GM12878 (cell line): ENCODE data around the gene MSRB2. TPM values are rescaled to one million over a fixed set of nuclear protein-coding genes. Genes with fewer than 3 reads are reported as not detected.

Experiments
- ATAC-seq: fragments of 200-7000 bp; cut with Tn5 transposase; 3 replicates; pipeline ENCODE4 v1.9.1; 2020; ENCODE audit warnings: mild to moderate bottlenecking, moderate library complexity
- BruUV-seq: library from RNA; stranded (reverse); fragments of 400-500 nt; replicated peaks from 2 replicates; lab custom pipeline; 2021; lab: Mats Ljungman, UMichigan
- CTCF ChIA-PET: fragments of 300-600 bp; sonication (Branson Sonifier 250); formaldehyde crosslinking; extraction: SDS; loops from one replicate; lab custom pipeline; 2021; ENCODE audit warnings: inconsistent platforms; lab: Yijun Ruan, JAX
- POLR2A ChIA-PET: fragments of 350-600 bp; formaldehyde crosslinking; extraction: SDS; loops from one replicate; lab custom pipeline; 2021; ENCODE audit warnings: inconsistent platforms; lab: Charles Lee
- RAD21 ChIA-PET: fragments of 300-600 bp; sonication (Branson Sonifier 250); formaldehyde crosslinking; loops from one replicate; lab custom pipeline; 2023; ENCODE audit warnings: antibody characterized with exemption; ENCODE audit not compliant: unreplicated experiment; lab: Charles Lee
- SMC1A ChIA-PET: fragments of 300-600 bp; sonication (Branson Sonifier 250); formaldehyde crosslinking; loops from one replicate; lab custom pipeline; 2023; ENCODE audit not compliant: unreplicated experiment, uncharacterized antibody; lab: Charles Lee
- DNase-seq: peaks from one replicate; pipeline ENCODE4 v3.0.0-alpha.2; 2011; ENCODE audit warnings: low read depth, low spot score
- FAIRE-seq: peaks from 3 replicates; lab custom pipeline; 2011; peaks lifted over from hg19 to GRCh38; lab: Jason Lieb, UNC
- H2AFZ ChIP-seq: 2 replicates; pipeline ENCODE4 v1.6.0; 2011; ENCODE audit warnings: low read depth, low read length, control low read depth; ENCODE audit not compliant: control insufficient read depth
- H3K27ac ChIP-seq: 2 replicates; pipeline ENCODE4 v1.5.1; 2011; ENCODE audit warnings: control low read depth; ENCODE audit not compliant: control insufficient read depth, insufficient read depth
- H3K27me3 ChIP-seq, 2 experiments: replicated peaks in 1 of 2; 2 replicates each; pipeline versions ENCODE4 v1.6.0 to v1.6.1; 2011; ENCODE audit warnings: low read length in 1 of 2; ENCODE audit not compliant: control insufficient read depth in 2 of 2, insufficient read depth in 2 of 2
- H3K36me3 ChIP-seq, 2 experiments: 2 replicates each; pipeline ENCODE4 v1.5.1; 2011; ENCODE audit warnings: low read length in 1 of 2; ENCODE audit not compliant: control insufficient read depth in 2 of 2, insufficient read depth in 2 of 2
- H3K4me1 ChIP-seq: 2 replicates; pipeline ENCODE4 v1.6.1; 2011; ENCODE audit warnings: mild to moderate bottlenecking, low read length, moderate library complexity, mixed read lengths; ENCODE audit not compliant: control insufficient read depth, insufficient read depth
- H3K4me2 ChIP-seq: 2 replicates; pipeline ENCODE4 v1.6.0; 2011; ENCODE audit warnings: control low read depth; ENCODE audit not compliant: control insufficient read depth, insufficient read depth
- H3K4me3 ChIP-seq: fragments of 200-600 bp; sonication (generic); 2 replicates; pipeline ENCODE4 v1.5.1; 2016
- H3K79me2 ChIP-seq: 2 replicates; pipeline ENCODE4 v1.6.0; 2011; ENCODE audit warnings: low read length; ENCODE audit not compliant: control insufficient read depth, insufficient read depth
- H3K9ac ChIP-seq: 2 replicates; pipeline ENCODE4 v1.8.0; 2011; ENCODE audit warnings: low read length, control low read depth, mixed read lengths; ENCODE audit not compliant: control insufficient read depth, insufficient read depth
- H3K9me3 ChIP-seq: replicated peaks from 3 replicates; pipeline ENCODE4 v1.5.1; 2011; ENCODE audit warnings: mild to moderate bottlenecking, low read length; ENCODE audit not compliant: control insufficient read depth, insufficient read depth
- H4K20me1 ChIP-seq: 2 replicates; pipeline ENCODE4 v1.6.0; 2011; ENCODE audit not compliant: control insufficient read depth, insufficient read depth
- E4F1 ChIP-seq: fragments of 450-650 bp; IDR thresholded peaks from 2 replicates; pipeline ENCODE4 v1.6.1; 2018; ENCODE audit warnings: borderline replicate concordance, mild to moderate bottlenecking; ENCODE audit not compliant: partially characterized antibody
- EP300 ChIP-seq, 2 experiments: fragments of 150-350 bp in 1 of 2; IDR thresholded peaks; 2 replicates each; pipeline ENCODE4 v1.6.1; 2011 to 2012; ENCODE audit warnings: low read depth in 2 of 2, low read length in 2 of 2, borderline replicate concordance in 1 of 2, improper control_type of control experiment in 1 of 2, inconsistent platforms in 1 of 2; ENCODE audit not compliant: control insufficient read depth in 1 of 2
- IKZF2 ChIP-seq, 2 experiments: fragments of 450-650 bp; IDR thresholded peaks; 2 replicates each; pipeline ENCODE4 v1.6.1; 2017; ENCODE audit warnings: mild to moderate bottlenecking in 2 of 2, moderate library complexity in 2 of 2
- MTA3 ChIP-seq: IDR thresholded peaks from 2 replicates; pipeline ENCODE4 v1.6.1; 2012; ENCODE audit warnings: low read length, inconsistent platforms, borderline replicate concordance
- NR2C1 ChIP-seq: fragments of 450-650 bp; IDR thresholded peaks from 2 replicates; pipeline ENCODE4 v1.6.1; 2017; ENCODE audit warnings: antibody characterized with exemption, mild to moderate bottlenecking, moderate library complexity
- RELA ChIP-seq: fragments of 450-650 bp; IDR thresholded peaks from 2 replicates; pipeline ENCODE4 v1.8.0; 2014; ENCODE audit warnings: borderline replicate concordance; ENCODE audit not compliant: partially characterized antibody
- SREBF2 ChIP-seq: IDR thresholded peaks from 2 replicates; pipeline ENCODE4 v1.6.1; 2012; ENCODE audit warnings: mild to moderate bottlenecking, low read length
- STAT3 ChIP-seq: IDR thresholded peaks from 2 replicates; pipeline ENCODE4 v1.6.1; 2011; ENCODE audit warnings: low read depth, low read length, improper control_type of control experiment
- ZNF207 ChIP-seq: fragments of 450-650 bp; IDR thresholded peaks from 2 replicates; pipeline ENCODE4 v1.6.1; 2014; ENCODE audit warnings: antibody characterized with exemption, mild to moderate bottlenecking, borderline replicate concordance
- WGBS: methylation state at CpG from one replicate; pipeline ENCODE4 v1.1.6; 2016; ENCODE audit warnings: low lambda C conversion rate; ENCODE audit not compliant: insufficient replicate concordance, insufficient coverage; ENCODE audit errors: missing lambda C conversion rate; 5-methylcytosine and 5-hydroxymethylcytosine counted together
- in situ Hi-C: fragments of 300-500 bp; cut with MboI; formaldehyde crosslinking; loops from 9 replicates; pipeline ENCODE4 v1.14.3; 2018; ENCODE audit warnings: mixed read lengths
- intact Hi-C: fragments of 100-400 bp; cut with micrococcal nuclease; formaldehyde crosslinking; loops from one replicate; pipeline ENCODE4 v1.14.2; 2022; ENCODE audit not compliant: unreplicated experiment
- polyA plus RNA-seq, 11 experiments: library from polyadenylated mRNA; depleted of rRNA in 4 of 11; unstranded in 6 of 11; stranded (reverse) in 5 of 11; fragments of >200 nt; fragmentation: Nextera tagmentation in 4 of 11; fragmentation: Illumina TruSeq in 1 of 11; extraction: Ambion mirVana in 4 of 11; extraction: Trizol in 1 of 11; gene quantifications; 1 replicate in 1 of 11; 2 replicates in 10 of 11; pipeline versions ENCODE4 v1.2.1 to v1.2.3, GENCODE V29; 2011 to 2016; ENCODE audit warnings: inconsistent platforms in 2 of 11, missing spikeins in 2 of 11, low read depth in 1 of 11
- total RNA-seq, 4 experiments: library from RNA; depleted of rRNA in 3 of 4; stranded (reverse); fragments of >200 nt in 3 of 4; fragmentation: Illumina TruSeq in 1 of 4; extraction: Trizol in 1 of 4; gene quantifications; 2 replicates each; pipeline versions ENCODE4 v1.2.1 to v1.2.3, GENCODE V29; 2013 to 2021

MSRB2 gene
- total and polyA plus RNA-seq, 10 of the 15 experiments (the other 5 are each of a cell fraction or from before 2014, with no cell fraction given) = 1.5 to 18.6 (median 6.2) TPM

GRCh38 chr10:23099079-23099478 is 3.7 kb downstream of the MSRB2 start (continued):
- no peak for TF ChIP-seq RELA
- no peak for TF ChIP-seq IKZF2 (IDR thresholded peaks at IDR 0.05)
- TF ChIP-seq NR2C1 = no peak
- TF ChIP-seq ZNF207 = no peak
- TF ChIP-seq SREBF2 = no peak
- no peak for TF ChIP-seq STAT3
- no peak for TF ChIP-seq MTA3

GRCh38 chr10:23099816-23100215 is 4.4 kb downstream of the MSRB2 start:
- ATAC-seq (no peak), DNase-seq (no peak), FAIRE-seq (no peak)
- CTCF ChIA-PET = interaction anchor here (0.6 kb wide), 1 partner anchor 60 kb away, joined by 4 read pairs; no protein-coding TSS in a partner anchor
- RAD21 ChIA-PET = no interaction called here
- POLR2A ChIA-PET = no interaction called here
- H3K4me3 ChIP-seq = no peak overlapping the region
- H2AFZ ChIP-seq = no peak overlapping the region
- intact Hi-C loops = no loop called here
- no peaks in the 10 kb centered on the region; the same call in 2 of the 3 replicates for H3K9me3 ChIP-seq
- peaks cover 4% of the 10 kb centered on the region for H3K79me2 ChIP-seq
- no peaks in the 10 kb centered on the region for H3K27me3 ChIP-seq
- SMC1A ChIA-PET = interaction anchor here (0.8 kb wide), 1 partner anchor 179 kb away, joined by 3 read pairs; no protein-coding TSS in a partner anchor
- in situ Hi-C loops = no loop called here
- 66% methylated on average over 2 of the region's 2 CpGs for WGBS
- H3K36me3 ChIP-seq = no peaks in the 10 kb centered on the region
- H3K9ac ChIP-seq = no peak overlapping the region
- H4K20me1 ChIP-seq = no peaks in the 10 kb centered on the region
- TF ChIP-seq EP300 (IDR thresholded peaks at IDR 0.05; ENCODE audit: borderline replicate concordance in 1 of 2, control insufficient read depth in 1 of 2, low read depth in 2 of 2, low read length in 2 of 2) (no peak), E4F1 (no peak)
- H3K4me2 ChIP-seq = no peak overlapping the region
- H3K27ac ChIP-seq = no peak overlapping the region
- BruUV-seq = no TSS peak
- peaks cover 8% of the 10 kb centered on the region for H3K4me1 ChIP-seq
